HG02642 (cell line): ENCODE measurements around the gene DMD.
"Not testable (repeated sequence)": the region's sequence is repeated elsewhere in the genome, so short reads cannot be mapped to it uniquely, and the experiment has no call there.

ENCODE experiments used
- ATAC-seq: cut with Tn5 transposase; IDR thresholded peaks from one replicate; pipeline ENCODE4 v1.9.1; 2021; ENCODE audit warnings: mild to moderate bottlenecking; ENCODE audit not compliant: unreplicated experiment, poor library complexity

DMD gene

GRCh38 chrX:31583892-31584291 lies 1627.5 kb downstream of the DMD start:
- not testable (repeated sequence) for ATAC-seq

GRCh38 chrX:31580726-31581125 lies 1630.6 kb downstream of the DMD start:
- ATAC-seq, result no peak

GRCh38 chrX:31580227-31580626 lies 1631.1 kb downstream of the DMD start:
- ATAC-seq, result no peak

- no peak for ATAC-seq
These were observed 1639.0 kb downstream of the DMD start for GRCh38 chrX:31572360-31572759.

GRCh38 chrX:31570658-31571057 lies 1640.7 kb downstream of the DMD start:
- ATAC-seq, result no peak

GRCh38 chrX:31563792-31564191 lies 1647.6 kb downstream of the DMD start:
- no peak for ATAC-seq

GRCh38 chrX:31555506-31555905 lies 1655.8 kb downstream of the DMD start:
- ATAC-seq, result no peak

GRCh38 chrX:31551913-31552312 lies 1659.4 kb downstream of the DMD start:
- ATAC-seq, result no peak

- no peak for ATAC-seq
These were observed 1661.2 kb downstream of the DMD start for GRCh38 chrX:31550158-31550557.

- no peak for ATAC-seq
These were observed 1663.5 kb downstream of the DMD start for GRCh38 chrX:31547816-31548215.

- no peak for ATAC-seq
These were observed 1663.9 kb downstream of the DMD start for GRCh38 chrX:31547416-31547815.

- no peak for ATAC-seq
These were observed 1665.2 kb downstream of the DMD start for GRCh38 chrX:31546126-31546525.

- ATAC-seq, result no peak
These were observed 1665.6 kb downstream of the DMD start for GRCh38 chrX:31545726-31546125.

GRCh38 chrX:31545191-31545590 lies 1666.2 kb downstream of the DMD start:
- ATAC-seq, result no peak

GRCh38 chrX:31543634-31544033 lies 1667.7 kb downstream of the DMD start:
- no peak for ATAC-seq

GRCh38 chrX:31542566-31542965 lies 1668.8 kb downstream of the DMD start:
- ATAC-seq, result no peak

GRCh38 chrX:31540313-31540712 lies 1671.0 kb downstream of the DMD start:
- no peak for ATAC-seq

GRCh38 chrX:31527455-31528126 lies 1683.8 kb downstream of the DMD start:
- ATAC-seq, result no peak

GRCh38 chrX:31523884-31524536 lies 1687.3 kb downstream of the DMD start:
- no peak for ATAC-seq

- no peak for ATAC-seq
These were observed 1688.6 kb downstream of the DMD start for GRCh38 chrX:31522760-31523159.

- ATAC-seq, result no peak
These were observed 1689.4 kb downstream of the DMD start for GRCh38 chrX:31521941-31522340.

GRCh38 chrX:31516527-31516926 lies 1694.8 kb downstream of the DMD start:
- no peak for ATAC-seq
